ENCODE results near the gene SRD5A1. TPM values are rescaled to one million over a fixed set of nuclear protein-coding genes. Genes with fewer than 3 reads are reported as not detected.

SRD5A1 gene
- total RNA-seq, 1 donor from 2014 or later = 8.0 TPM

DNA sequence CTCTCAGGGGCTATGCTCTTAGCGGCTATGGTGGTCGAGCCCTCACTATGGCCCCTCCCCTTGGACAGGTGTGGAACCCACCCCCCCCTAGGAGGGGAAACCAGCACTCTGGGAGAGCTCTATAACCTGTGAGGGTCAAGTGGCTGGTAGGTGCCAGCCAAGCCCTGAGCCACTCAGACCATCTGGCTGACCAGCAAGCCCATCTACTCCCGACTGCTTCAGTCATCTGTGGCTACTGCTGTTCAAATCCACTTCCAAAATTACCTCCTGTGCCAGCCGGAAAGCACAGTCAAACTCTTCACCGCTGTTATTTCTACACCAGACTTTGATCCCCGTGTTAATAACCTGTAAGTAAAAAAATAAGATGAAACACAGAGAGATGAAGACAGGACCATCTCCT, 28.9 kb upstream of the SRD5A1 start:
- intact Hi-C loops (cut with DNase I) = no loop called here
- no peak for ATAC-seq
- peaks cover 97% of the 10 kb centered on the region for H3K36me3 ChIP-seq

DNA sequence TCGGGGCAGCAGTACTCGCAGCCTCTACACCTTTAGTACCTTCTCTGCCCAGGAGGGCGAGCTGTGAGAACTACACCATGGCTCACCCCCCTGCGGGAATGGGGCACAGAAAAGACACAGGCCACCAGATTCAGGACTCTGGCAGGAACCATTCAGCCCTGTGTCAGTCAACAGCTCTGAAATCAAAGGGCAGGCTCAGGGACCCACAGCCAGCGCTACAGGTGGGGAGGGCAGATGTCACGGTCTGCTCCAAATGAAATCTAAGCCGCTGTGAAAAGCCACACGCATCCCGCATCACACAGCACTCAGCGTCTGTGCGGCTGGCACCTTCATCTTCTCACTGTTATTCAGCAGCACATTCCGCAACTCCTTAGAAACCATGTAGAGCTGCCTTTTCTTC, 28.3 kb upstream of the SRD5A1 start:
- ATAC-seq = no peak
- H3K4me1 ChIP-seq = no peaks in the 10 kb centered on the region
- TF ChIP-seq, protein P1, sequence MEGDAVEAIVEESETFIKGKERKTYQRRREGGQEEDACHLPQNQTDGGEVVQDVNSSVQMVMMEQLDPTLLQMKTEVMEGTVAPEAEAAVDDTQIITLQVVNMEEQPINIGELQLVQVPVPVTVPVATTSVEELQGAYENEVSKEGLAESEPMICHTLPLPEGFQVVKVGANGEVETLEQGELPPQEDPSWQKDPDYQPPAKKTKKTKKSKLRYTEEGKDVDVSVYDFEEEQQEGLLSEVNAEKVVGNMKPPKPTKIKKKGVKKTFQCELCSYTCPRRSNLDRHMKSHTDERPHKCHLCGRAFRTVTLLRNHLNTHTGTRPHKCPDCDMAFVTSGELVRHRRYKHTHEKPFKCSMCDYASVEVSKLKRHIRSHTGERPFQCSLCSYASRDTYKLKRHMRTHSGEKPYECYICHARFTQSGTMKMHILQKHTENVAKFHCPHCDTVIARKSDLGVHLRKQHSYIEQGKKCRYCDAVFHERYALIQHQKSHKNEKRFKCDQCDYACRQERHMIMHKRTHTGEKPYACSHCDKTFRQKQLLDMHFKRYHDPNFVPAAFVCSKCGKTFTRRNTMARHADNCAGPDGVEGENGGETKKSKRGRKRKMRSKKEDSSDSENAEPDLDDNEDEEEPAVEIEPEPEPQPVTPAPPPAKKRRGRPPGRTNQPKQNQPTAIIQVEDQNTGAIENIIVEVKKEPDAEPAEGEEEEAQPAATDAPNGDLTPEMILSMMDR (IDR thresholded peaks at IDR 0.05) = no peak

More for the DNA sequence above, 28.9 kb upstream of the SRD5A1 start:
- TF ChIP-seq, protein P1 (IDR thresholded peaks at IDR 0.05) = no peak
- DNase-seq = no peak
- H3K27ac ChIP-seq = no peak overlapping the region
- H3K27me3 ChIP-seq = no peaks in the 10 kb centered on the region
- H3K4me1 ChIP-seq = no peaks in the 10 kb centered on the region
- H3K4me3 ChIP-seq = no peak overlapping the region
- no peaks in the 10 kb centered on the region for H3K9me3 ChIP-seq

DNA sequence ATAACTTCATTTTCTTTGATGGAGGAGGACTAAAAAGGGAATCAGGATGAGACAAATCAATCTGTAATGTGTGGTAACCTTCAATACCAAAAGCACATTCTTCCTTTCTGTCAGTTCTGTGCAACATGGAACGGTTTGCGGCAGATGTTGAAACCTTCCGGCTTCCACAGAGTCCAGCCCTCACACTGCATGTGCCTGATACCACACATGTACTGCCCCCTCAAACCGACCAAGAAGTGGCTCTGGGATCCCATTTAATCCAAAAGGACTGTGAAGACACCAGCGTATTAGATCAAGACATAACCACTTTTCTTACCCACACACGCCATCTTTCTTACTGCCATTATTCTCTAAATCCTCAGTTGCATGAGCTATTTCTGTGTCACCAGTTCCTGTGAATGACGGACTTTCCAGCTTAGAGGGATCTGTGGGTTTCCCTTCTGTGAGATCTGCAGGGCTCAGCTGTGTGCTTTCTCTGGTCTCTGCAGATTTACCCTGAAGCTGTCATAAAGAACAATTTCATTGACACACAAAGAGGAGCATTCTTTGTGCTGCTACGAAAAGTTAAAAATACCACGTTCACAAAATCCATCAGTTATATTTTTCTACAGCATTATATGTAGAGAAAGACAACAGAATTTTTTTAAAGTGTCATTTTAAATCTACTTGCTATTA, 26.2 kb upstream of the SRD5A1 start:
- Histone ChIP-seq H3K4me3 (no peak overlapping the region), H3K4me1 (no peaks in the 10 kb centered on the region), H3K27ac (no peak overlapping the region), H3K27me3 (no peaks in the 10 kb centered on the region), H3K9me3 (no peaks in the 10 kb centered on the region), H3K36me3 (peaks cover 97% of the 10 kb centered on the region)
- TF ChIP-seq, protein P1 (IDR thresholded peaks at IDR 0.05) = no peak
- intact Hi-C loops (cut with DNase I) = no loop called here
- ATAC-seq = no peak
- no peak for DNase-seq

More for the DNA sequence above, 28.3 kb upstream of the SRD5A1 start:
- Histone ChIP-seq H3K27me3 (no peaks in the 10 kb centered on the region), H3K36me3 (peaks cover 97% of the 10 kb centered on the region), H3K4me3 (no peak overlapping the region), H3K9me3 (no peaks in the 10 kb centered on the region), H3K27ac (no peak overlapping the region)
- DNase-seq = no peak
- intact Hi-C loops (cut with DNase I) = no loop called here

DNA sequence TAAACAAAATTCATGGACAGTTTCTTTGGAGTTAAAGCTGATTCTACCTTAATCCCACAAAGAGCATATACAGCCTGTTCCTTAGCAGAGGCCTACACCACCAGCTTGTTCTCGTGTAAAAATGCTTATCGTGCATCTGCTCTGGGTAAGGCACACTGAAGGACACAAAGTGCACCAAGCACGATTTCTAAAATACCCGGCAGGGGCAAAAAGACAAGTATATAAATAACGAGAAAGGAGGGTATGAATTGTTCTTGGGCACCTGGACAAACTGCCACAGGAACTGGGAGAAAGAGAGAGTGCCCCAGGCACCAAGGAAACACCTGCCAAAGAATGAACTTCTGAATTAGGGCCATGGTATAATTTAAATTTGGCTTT, 25.7 kb upstream of the SRD5A1 start:
- DNase-seq = no peak
- Histone ChIP-seq H3K9me3 (no peaks in the 10 kb centered on the region), H3K36me3 (peaks cover 97% of the 10 kb centered on the region), H3K27ac (no peak overlapping the region), H3K27me3 (no peaks in the 10 kb centered on the region), H3K4me3 (no peak overlapping the region), H3K4me1 (no peaks in the 10 kb centered on the region)
- intact Hi-C loops (cut with DNase I) = no loop called here
- TF ChIP-seq, protein P1 (IDR thresholded peaks at IDR 0.05) = no peak
- ATAC-seq = no peak

DNA sequence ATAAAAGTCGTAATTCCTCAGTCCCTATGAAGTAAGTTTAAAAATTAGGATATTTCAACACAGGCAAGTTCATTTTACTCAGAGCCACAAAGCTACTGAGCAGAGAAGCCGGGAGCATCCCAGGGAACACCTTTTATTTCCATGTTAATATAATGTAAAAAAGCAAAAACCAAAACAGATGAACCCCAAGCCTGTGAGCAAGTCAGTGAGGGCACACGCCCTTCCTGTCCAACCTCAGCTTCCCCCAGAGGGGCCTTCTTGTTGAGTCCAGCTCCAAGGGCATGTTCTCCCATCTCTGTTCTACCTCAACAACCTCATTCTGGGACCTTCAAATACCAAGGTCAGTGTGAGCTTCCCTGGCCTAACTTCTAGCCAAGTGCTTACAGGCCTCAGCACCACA, 25.2 kb upstream of the SRD5A1 start:
- Histone ChIP-seq H3K36me3 (peaks cover 97% of the 10 kb centered on the region), H3K9me3 (no peaks in the 10 kb centered on the region), H3K27ac (no peak overlapping the region), H3K4me3 (no peak overlapping the region), H3K4me1 (no peaks in the 10 kb centered on the region), H3K27me3 (no peaks in the 10 kb centered on the region)
- no peak for DNase-seq
- ATAC-seq = no peak
- intact Hi-C loops (cut with DNase I) = no loop called here
- TF ChIP-seq, protein P1 (IDR thresholded peaks at IDR 0.05) = no peak
